OCI-M2 (cell line): ENCODE measurements around the gene PARD3.

Experiments
- DNase-seq: peaks from one replicate; lab custom pipeline; 2025; ENCODE audit not compliant: unreplicated experiment; lab: John Stamatoyannopoulos, UW

The PARD3 gene

DNA sequence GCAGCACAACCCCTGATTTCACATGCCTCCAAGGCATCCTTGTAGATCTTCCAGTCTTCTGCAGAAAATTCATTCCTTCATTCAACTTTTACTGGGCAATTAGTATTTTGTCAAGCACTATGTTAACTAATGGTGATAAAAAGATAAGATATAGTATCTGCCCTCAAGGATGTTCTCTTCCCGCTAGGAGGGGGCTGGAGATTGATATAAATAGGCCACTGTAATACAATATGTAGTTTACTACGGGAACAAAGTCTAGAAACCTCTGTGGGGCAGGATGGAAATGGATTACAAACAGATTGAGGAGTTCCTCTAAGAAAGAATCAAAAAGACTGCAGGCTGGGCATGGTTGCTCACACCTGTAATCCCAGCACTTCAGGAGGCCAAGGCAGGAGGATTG, 10.3 kb upstream of the PARD3 start:
- DNase-seq = no peak

DNA sequence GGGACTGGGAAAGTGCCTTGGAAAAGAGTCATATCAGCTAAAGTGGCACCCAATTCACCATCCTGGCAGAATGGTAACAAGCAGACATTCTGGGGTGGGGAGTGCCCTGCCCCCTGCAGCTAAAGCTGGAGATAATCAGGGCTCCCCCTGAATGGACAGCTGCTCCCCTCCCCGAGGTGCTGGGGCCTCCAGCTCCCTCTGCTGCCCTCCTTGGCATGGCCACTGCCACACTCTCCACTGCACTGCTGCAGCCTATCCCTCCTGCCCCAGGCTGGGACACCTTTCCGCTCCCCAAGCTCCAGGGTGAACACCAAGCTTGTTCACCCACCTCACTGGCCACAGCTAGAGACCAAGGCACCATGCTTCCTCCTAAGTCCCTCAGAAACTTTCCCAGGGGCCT, 9.8 kb upstream of the PARD3 start:
- DNase-seq = no peak

DNA sequence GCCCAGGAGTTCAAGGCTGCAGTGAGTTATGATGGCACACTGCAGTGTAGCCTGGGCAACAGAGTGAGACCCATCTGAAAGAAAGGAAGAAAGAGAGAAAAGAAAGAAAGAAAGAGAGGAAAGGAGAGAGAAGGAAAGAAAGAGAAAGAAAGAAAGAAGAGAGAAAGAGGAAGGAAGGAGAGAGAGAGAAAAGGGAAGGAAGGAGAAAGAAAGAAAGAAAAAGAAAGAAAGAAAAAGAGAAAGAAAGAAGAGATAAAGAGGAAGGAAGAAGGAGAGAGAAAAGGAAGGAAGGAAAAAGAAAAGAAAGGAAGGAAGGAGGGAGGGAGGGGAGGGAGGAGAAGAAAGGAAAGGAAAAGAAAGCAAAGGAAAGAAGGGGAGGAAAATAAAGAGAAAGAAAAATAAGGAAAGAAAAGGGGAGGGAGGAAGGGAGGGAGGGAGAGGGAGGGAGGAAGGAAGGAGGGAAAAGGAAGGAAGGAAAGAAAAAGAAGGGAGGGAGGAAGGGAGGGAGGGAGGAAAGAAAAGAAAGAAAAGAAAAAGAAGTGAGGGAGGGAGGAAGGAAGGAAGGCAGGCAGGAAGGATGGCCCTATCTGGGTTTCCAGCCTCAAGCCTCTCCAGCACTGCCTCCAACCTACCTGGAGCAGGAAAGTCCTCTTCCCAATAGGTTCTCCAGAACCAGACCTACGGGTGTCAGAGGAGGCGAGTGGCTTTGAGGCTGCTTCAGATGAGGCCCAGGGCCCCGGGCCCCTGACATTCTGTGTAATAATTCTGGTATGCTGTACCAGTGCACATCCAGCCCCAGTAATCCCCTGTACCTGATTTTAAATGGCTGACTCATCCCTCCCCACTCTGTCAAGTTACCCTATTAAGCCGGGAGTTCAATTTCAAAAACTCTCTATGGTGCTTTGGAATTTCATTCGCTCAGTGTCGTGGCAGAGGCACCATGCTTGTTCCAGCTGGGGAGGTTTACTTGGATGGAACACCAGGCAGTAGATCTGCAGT, 6.8 kb upstream of the PARD3 start:
- no peak for DNase-seq

DNA sequence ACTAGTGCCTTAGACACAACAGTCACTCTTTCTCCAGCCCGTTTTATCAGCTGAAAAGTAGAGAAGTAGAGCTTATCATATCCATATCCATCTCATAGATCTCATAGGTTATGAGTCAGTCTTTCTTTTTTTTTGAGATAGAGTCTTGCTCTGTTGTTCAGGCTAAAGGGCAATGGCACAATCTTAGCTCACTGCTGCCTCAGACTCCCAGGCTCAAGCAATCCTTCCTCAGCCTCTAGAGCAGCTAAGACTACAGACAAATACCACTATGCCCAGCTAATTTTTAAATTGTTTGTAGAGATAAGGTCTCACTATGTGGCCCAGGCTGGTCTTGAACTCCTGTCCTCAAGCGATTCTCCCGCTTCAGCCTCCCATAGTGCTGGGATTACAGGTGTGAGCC, 2.5 kb upstream of the PARD3 start:
- no peak for DNase-seq

DNA sequence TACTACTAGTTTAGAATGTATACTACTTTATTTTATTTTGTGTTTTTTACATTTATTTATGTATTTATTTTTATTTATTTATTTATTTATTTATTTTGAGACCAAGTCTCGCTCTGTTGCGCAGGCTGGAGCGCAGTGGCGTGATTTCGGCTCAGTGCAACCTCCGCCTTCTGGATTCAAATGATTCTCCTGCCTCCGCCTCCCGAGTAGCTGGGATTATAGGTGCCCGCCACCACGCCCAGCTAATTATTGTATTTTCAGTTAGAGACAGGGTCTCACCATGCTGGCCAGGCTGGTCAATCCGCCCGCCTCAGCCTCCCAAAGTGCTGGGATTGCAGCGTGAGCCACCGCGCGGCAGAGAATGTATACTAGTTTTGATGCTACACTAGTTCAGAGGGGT, 2.0 kb upstream of the PARD3 start:
- DNase-seq = no peak

DNA sequence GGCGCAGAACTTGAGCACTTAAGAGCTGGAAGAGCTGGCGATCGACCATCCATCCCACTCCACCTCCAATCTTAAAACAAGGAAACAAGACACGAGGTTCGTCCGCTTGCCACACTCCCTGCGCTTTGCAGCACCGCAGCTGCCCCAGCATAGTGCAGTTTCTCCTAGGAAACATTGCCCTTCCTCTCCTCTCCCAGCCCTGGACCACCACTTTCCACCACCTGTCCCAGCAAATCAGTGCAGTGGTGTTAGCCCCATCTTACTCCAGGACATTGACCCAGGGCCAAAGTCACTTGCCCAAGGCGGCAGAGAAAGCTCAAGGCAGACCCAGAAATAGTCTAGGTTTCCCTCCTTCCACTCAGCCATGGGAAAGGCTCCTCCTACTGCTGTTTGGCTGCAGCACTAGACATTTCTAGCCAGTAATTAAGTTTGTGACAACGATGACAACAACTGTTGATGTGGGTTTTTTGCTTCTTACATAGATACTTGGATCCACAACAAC, 1.5 kb upstream of the PARD3 start:
- no peak for DNase-seq

DNA sequence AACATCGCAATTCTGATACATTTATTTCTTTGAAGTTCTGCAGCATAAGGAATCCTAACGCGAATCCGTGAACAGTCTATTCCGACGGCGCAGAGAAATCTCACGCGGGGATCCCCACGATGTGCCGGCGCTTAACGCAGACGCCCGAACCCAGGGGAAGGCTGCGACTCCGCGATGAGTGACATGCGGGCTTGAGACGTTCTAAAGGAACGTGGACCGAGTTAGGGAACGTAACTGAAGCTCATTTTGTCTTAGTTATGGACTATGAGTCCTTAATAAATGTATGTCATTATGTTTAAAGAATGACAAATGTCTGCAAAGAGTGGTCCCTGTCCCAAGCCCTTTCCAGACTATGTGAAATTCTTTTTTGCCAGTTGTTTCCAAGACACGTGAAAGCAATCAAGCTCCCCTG, 995 bp upstream of the PARD3 start:
- no peak for DNase-seq

DNA sequence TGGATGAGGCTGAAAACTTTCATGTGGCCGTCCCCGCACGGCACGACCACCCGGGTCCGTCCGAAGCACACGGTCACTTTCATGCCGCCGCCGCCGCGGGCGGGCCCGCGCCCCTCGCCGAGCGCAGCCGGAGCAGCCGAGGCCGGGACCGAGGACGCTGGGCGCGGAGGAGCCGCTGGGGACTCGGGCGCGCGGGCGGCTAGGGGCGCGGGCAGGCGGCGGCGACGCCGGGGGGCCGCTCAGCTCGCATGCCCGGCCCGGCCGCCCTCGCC, 247 bp downstream of the PARD3 start:
- no peak for DNase-seq

DNA sequence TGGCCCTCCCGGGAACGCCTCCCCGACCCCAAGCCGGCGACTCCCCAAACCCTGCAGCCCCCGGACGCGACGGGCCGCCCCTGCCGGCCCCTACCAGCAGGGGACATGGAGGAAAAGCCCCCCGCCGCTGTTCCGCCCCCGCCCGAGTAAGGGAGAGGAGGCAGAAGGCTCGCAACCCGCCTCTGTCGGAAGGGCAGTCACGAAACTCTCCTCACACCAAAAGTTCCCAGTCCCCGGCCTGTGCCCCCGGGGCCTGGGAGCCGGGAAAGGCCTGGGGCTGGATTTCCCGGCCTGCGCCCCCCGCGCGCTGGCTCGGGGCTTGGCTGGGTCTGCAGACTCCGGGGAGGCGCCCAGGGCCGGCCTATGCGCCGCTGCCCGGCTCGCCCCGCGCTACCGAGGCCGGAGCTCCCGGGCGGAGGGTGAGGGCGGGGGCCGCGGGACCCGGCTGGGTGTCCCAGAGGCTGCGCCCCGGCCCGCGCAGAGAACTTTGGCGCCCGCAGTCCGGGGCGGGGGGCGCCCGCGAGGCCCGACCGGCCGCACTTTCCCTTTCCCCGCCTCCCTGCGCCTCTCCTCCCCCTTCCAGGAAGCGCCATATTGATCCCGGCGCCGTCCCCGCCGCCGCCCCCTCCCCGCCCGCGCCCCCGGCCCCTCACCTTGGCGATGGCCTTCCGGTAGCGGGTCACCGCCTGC, 728 bp downstream of the PARD3 start:
- DNase-seq = no peak

DNA sequence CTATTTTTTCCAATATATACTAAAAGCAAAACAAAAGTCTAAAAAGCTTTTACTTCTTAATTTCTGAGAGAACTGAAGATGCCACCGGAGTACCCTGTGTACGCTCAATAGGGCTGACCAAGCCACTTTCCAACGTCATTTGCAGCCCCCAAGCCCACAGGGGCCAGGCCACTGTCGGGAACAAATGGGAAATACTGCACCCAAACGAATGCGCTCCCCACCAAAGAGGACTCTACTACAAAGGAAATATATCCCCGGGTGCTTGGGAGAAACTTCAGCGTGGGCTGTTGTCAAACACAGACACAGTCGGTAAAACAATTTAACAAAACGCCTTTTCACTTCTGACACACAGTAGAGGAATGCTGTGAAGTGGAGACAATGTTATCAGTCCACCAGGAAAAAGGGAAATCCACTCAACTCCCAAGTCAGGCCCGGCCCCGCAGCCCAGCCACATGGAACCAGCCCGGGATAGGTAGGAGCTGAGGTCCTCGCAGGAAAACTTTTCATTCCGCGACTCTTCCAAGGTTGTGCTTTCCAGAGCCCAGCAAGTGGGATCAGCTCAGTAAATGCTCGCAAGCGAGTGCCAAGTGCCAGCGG, 1.4 kb downstream of the PARD3 start:
- no peak for DNase-seq

DNA sequence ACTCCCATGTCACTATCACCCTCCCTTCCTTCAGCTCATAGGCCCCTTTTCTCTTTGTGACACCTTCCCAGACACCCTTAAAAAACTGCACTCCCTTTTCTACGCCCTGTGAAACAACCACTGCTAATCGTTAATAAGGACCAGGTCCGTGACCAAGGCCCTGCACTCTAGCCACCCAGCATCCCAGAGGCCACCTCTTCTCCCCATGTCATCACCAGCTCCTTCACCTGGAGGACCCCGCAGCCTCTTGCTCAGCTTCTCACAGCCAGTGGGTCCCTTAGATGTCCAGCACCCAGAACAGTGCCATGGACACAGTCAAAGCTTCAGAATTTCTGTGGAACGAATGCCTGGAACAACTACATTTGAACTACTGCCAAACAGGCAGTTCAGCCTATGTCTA, 2.3 kb downstream of the PARD3 start:
- DNase-seq = no peak

DNA sequence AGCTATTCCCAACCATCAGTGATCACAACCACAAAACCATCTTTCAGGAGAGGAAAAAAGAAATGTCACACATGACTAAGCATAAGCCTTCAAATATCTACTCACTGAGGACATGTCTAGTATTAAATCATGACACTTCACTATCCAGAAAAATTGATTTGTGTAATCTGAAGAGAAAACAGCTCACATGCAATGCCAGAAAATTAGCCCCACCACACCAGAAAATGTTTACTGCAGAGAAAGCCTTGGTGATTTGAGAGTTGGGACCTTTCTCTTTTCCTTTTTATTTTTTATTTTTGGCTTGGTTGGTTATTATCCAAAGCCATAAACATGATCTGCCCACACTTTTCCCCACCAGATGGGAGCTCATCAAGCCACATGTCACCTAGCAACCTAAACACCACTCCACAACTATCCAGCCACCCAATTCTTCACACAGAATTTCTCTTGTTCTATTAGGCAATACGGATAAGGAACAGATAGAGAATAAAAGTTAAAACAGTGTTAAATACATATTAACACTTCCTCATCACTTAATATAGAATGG, 3.1 kb downstream of the PARD3 start:
- DNase-seq = no peak

DNA sequence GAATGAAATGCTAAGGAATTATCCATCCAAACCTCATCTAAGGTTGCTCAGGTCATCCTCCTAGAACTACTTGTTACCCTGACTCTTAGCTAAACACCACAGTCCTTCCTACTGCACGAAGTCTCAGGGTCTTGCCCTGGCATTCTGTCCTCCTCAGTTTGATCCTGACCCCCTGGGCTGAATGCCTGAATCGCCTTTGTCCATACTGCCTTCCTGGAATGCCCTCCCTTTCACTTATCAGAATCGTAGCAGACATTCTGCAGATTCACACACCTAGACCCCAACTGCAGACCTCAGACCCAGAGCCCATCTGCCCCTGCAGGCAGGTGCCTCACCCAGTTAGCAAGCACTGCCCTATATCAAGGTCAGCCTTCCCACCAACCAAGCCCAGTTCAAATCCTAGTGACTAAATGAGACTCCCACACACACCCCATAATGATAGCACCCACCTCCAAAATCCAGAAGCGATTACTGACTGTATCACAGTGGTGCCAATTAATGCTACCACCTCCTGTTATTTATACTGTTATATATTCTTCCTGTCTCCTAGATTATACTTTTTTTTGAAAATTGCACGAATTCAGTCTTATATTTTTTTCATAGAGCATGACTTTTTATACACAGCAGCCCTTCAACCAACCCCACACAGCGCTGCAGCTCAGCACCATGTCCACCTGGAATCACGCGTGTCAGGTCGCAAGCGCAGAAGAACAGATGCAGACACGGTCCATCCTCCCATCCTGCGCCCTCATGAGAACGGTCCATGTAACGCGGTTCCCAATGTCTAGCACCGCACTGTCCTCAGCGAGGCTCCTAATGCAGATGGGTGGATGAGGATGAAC, 3.7 kb downstream of the PARD3 start:
- DNase-seq = no peak

DNA sequence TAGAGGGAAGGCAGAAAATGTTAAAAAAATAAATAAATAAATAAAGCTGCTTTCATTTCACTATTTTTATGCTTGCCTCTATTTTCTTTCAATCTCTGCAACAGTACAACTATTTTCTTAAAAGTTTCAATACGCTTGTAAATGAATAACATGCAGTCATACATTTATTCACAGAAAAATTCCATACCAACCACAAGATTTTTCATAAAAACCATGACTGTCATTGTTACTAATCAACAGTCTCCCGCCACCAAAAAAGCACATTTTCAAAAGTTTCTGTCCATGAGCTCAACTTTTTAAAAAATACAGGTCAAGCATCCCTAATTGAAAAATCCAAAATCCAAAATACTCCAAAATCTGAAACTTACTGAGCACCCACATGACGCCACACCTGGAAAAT, 5.3 kb downstream of the PARD3 start:
- no peak for DNase-seq

DNA sequence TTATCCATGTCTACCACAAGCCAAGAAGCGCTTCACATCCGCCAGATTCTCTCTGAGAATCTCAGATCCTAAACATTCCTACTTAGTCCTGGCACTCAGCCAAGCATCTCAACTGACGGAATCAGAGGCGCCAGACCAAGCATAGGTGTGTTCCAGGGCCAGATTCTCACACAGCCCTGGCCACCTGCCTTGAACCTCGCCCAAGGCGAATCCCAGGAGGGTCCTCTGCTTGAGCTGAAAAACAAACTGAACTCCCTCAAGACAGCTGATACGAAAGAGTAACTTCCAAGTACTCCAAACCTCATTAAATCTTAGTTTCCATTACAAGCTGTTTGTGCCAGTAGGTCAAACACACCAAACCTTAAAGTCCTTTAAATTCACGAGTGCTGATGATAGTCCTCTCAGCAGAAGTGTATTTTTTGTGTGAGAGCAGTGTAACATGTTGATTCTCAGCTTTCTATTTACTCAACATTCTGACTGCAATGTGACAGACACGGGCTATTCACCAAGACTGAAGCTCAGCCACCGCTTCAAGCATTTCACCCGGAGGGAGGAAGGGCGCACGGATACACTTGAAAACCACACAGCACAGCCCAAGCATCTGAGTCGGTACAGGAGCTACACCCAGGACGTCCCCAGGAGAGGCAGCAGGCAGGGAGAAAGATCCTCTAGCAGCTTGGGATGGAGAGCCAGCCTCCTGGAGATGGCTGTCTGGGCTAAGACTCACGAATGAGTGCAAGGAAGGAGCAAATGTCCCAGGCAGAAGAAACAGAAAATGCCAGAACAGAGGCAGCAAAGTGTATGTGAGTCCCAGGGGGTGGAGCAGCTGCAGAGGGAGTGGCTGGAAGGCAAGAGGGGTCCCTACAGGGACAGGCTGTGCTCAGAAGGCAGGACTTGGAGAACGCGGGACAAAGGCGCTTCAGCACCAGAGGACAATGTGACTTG, 6.0 kb downstream of the PARD3 start:
- no peak for DNase-seq

DNA sequence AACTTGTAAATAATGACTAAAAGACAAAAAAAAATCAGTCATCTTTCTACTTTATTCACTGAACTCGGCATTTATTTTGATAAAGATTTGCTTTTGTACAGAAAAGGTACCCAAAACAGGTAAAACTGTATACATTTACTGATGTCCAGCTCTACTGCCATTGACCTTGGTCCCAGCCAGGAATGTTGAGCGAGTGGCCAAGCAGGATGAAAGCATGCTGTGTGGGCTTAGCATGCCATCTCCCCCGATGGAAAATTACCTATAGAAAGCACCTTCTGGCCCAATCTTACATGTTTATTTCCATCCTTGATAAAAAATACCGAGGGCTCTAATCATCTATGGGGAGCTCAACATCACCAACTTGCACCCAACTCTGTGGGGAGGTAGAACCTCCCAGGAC, 6.8 kb downstream of the PARD3 start:
- DNase-seq = no peak

DNA sequence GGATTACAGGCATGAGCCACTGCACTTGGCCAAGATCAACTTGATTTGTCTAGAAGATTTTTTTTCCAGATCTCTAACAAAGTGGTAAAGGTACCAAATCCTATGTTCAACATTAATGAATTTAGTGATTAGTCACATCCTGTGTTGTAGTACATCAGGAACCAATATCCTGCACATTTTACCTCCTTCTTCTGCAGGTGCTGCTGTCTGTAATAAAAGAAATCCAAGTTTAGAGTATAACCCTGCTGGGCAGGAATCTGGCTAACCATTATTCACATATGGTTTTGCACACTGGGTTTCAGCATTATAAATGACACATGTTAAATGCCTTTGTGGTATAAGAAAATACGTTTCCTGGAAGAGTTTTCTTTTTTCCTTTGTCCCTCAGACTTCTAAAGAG, 10.8 kb downstream of the PARD3 start:
- no peak for DNase-seq

DNA sequence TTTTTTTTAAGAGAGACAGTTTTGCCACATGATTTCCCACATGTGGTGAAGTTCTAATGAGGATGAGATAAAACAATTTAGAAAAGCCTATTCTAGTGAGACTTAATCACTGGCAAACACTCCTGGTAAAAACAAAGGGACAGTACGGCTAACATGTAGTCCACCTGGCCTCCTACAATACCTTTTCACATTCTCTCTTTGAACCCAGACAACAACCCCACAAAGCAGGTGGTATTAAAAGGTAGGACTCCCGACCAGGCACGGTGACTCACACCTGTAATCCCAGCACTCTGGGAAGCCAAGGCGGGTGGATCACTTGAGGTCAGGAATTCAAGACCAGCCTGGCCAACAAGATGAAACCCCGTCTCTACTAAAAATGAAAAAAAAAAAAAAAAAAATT, 12.4 kb downstream of the PARD3 start:
- DNase-seq = no peak

DNA sequence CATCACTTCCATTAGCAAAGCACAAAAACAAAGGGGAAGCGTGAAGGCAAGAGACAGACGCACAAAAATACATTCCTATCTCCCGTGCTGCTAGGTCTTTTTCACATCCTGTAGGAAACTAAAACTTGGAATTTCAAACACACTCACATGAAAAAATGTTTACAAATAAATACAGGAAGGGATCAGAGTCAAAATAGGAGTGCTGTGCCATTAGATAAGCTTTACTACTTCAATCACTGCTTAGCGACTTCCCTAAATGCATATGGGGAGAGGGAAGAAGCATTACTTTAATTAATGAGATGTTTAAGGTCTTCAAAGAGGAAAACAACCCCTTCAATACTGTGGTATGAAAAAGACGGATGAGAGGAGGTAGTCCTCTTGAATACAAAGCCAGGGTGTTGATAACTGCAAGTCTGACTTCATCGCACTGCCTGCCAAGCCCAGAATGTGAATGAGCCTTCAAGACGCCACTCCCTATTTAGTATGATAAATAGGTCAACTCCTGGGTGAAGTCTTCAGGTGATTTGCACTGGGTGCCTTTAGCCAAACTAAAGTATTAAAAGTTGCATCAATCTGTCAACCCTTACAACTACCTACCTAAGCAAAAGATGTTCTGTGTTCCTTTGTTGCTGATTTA, 13.9 kb downstream of the PARD3 start:
- DNase-seq = no peak
